H7 (cell line): ENCODE measurements around the gene CTF1. TPM values are rescaled to one million over a fixed set of nuclear protein-coding genes. Genes with fewer than 3 reads are reported as not detected.
A peak's percentile ranks its signal among the peaks of the same experiment; 100 is the strongest.

Source experiments
- DNase-seq: peaks from one replicate; pipeline ENCODE4 v3.0.0; 2012
- H3K27me3 ChIP-seq: 2 replicates; pipeline ENCODE4 v1.6.0; 2011; ENCODE audit warnings: mild to moderate bottlenecking, low read length; ENCODE audit not compliant: control insufficient read depth, insufficient read depth
- H3K36me3 ChIP-seq: replicated peaks from 2 replicates; pipeline ENCODE4 v1.5.1; 2011; ENCODE audit warnings: low read length; ENCODE audit not compliant: control insufficient read depth, insufficient read depth
- H3K4me3 ChIP-seq: 2 replicates; pipeline ENCODE4 v1.5.1; 2011; ENCODE audit warnings: low read depth, mild to moderate bottlenecking, control low read depth, low read length, moderate library complexity; ENCODE audit not compliant: insufficient read depth
- total RNA-seq: library from RNA; depleted of rRNA; stranded (reverse); fragments of >200 nt; shearing (Covaris generic); gene quantifications from 2 replicates; pipeline ENCODE4 v1.2.3, GENCODE V29; 2014

CTF1 gene
- total RNA-seq, 1 experiment from 2014 or later, result 2.0 TPM

DNA sequence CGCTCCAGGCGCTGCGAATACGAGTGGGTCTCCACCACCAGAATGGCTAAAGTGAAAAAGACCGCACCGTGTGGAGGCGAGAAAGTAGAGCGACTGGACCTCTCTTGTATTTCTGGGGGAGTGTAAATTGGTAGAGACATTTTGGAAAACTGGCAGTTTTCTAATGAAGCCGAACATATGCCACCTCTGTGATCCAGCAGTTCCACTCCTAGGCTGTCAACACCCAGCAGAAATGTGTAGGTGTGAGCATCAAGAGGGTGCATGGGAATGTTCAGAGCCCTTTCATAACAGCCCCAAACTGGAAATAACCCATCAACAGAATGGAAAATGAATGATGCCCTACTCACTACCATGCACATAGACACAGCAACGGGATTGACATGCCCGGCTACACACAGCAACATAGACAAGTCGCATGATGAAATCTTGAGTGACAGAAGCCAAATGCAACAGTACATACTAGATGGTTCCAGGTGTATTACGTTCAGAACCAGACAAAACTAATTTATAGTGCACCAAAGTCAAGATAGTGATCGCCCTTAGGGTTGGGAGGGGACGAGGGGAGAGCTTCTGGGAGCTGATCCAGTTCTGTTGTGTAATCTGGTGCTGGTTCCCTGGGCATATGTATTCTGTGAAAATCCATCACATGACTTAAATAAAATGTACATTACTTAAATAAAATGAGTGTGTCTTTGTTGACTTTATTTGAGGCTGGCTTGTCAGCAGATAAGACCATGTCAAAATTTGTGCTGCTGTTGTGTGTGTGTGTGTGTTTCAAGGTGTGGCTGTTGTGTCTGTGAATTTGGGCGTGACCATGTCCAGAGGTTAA, 1.7 kb upstream of the CTF1 start:
- peaks cover 5% of the 10 kb centered on the region; the same call in 1 of the 2 replicates for H3K27me3 ChIP-seq
- DNase-seq, result no peak
- H3K4me3 ChIP-seq, result peak overlapping the region; percentile 65
- no peaks in the 10 kb centered on the region for H3K36me3 ChIP-seq

DNA sequence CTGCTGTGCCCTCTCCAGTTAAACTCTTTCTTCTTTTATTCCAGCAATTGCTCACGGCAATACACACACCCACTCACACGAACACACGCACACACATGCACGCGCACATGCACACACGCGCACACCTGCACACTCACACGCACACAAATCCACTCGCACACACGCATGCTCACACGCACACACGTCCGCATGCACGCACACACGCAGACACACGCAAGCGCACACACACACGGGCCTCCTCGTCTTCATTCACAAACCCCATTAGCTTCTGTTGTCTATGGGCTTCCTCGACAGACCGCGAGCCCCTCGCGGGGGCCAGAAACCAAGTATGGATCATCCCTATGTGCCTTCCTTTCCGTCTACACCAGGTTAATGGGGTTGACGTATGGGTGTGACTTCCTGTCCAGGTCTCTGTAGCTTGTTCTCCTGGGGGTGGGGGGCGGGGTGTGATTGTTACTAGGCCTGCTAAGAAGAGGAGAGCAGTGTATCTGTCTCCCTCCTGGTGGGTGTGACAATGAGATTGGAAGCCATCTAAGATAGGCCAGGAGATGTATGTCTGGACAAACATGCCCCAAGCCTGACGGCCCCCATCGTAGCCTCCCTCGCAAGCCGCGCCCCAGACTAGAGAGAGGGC, 670 bp upstream of the CTF1 start:
- no peak for DNase-seq

DNA sequence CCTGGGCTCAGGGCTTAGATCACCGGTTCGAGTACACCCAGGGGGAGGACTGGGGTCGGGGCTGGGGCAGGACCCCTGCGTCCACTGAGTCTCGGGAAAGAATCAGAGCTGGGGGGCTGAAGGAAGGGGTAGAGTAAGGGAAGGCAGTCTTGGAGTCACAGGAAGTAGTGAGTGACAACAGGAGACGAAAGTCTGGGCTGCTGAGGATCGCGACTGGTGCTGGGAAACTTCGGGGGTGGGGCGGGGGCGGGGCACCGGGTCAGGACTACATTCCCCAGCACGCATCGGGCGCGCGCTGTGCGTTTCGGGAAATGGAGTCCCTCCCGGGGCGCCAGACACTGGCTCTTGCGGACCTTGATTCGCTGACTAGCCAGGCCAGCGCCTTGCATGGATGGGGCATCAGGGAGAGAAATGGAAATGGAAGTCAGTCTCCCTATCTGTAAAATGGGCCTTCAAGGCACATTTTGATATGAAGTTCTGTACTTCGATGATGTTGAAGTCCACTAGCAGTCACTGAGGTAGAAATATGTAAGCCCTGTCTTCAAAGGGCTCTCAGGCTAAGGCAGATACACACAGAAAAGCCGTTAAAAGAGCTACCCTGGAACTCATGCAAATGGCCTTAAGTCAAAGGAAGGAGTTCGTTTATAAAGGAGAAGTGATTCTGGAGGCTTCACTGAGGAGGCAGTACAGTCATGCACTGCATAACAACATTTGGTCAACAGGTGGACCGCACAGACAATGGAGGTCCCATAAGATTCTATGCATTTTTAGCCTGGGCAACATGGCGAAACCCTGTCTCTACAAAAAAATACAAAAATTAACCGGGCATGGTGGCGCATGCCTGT, 697 bp downstream of the CTF1 start:
- DNase-seq, result peak; percentile 95
- H3K36me3 ChIP-seq, result no peaks in the 10 kb centered on the region
- H3K4me3 ChIP-seq, result peak overlapping the region; percentile 60
- H3K27me3 ChIP-seq, result peaks cover 5% of the 10 kb centered on the region

More for the DNA sequence above, 670 bp upstream of the CTF1 start:
- H3K36me3 ChIP-seq, result no peaks in the 10 kb centered on the region
- H3K27me3 ChIP-seq, result peaks cover 5% of the 10 kb centered on the region; the same call in 1 of the 2 replicates
- peak overlapping the region; percentile 60 for H3K4me3 ChIP-seq

DNA sequence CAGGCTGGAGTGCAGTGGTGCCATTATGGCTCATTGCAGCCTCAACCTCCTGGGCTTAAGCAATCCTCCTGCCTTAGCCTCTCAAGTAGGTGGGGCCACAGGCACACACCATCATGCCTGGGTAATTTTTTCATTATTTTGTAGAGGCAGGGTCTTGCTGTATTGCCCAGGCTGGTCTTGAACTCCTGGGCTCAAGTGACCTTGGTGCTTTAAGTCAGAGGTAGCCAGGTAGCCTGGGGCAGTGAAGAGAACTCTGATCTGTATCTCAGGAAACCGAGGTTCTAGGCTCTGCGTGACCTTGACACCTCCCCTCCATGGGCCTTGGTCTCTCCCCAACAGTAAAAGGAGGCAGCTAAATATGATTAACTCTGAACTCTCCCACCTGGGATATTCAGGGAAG, 3.4 kb downstream of the CTF1 start:
- Histone ChIP-seq H3K36me3 (no peaks in the 10 kb centered on the region), H3K4me3 (no peak overlapping the region), H3K27me3 (no peaks in the 10 kb centered on the region; the same call in none of the 2 replicates)
- peak; percentile 6 for DNase-seq

DNA sequence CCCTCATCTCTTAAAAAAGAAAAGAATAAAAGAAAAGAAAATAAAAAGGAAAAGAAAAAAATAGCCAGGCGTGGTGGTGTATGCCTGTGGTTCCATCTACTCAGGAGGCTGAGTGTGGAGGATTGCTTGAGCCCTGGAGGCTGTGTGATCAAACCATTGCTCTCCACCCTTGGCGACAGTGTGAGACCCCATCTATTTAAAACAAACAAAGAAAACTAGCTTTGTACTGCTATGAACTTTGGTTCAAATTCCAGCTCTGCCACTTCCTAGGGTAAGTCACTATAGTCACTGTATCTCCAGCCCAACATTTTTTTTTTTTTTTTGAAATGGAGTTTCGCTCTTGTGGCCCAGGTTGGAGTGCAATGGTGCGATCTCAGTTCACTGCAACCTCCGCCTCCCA, 4.2 kb downstream of the CTF1 start:
- Histone ChIP-seq H3K36me3 (no peaks in the 10 kb centered on the region), H3K4me3 (no peak overlapping the region), H3K27me3 (no peaks in the 10 kb centered on the region; the same call in 1 of the 2 replicates)
- DNase-seq, result no peak

DNA sequence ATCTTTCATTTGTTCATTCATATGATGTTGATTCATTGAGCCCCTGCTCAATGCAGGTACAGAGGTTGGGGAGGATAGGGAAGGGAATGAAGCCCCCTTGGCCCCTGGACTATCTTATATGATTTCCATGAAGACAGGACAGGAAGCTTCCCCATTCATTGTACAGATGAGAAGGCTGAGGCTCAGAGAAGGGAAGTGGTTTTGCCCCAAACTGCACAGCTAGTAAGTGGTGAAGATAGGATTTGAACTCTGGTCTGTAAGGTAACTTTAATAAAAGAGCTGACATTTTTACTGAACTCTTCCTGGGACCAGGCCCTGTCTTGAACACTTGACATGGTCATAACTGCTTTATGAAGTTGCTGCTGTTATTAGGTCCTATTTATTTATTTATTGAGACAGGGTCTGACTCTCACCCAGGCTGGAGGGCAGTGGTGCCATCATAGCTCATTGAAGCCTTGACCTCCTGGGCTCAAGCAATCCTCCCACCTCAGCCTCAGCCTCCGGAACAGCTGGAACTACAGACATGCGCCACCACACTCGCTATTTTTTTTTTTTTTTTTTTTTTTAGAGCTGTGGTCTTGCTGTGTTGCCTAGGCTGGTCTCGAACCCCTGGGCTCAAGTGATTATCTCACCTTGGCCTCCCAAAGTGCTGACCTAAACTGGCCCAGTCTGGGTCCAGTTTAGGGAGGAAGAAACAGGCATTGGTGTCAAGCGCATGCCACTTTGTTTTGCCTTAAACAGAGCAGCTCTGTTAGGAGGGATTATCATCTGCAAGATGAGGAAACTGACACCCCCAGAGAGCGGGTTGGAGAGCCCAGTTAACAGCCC, 5.0 kb downstream of the CTF1 start:
- Histone ChIP-seq H3K4me3 (peak overlapping the region; percentile 38), H3K36me3 (no peaks in the 10 kb centered on the region), H3K27me3 (no peaks in the 10 kb centered on the region; the same call in 1 of the 2 replicates)
- peak; percentile 7 for DNase-seq

DNA sequence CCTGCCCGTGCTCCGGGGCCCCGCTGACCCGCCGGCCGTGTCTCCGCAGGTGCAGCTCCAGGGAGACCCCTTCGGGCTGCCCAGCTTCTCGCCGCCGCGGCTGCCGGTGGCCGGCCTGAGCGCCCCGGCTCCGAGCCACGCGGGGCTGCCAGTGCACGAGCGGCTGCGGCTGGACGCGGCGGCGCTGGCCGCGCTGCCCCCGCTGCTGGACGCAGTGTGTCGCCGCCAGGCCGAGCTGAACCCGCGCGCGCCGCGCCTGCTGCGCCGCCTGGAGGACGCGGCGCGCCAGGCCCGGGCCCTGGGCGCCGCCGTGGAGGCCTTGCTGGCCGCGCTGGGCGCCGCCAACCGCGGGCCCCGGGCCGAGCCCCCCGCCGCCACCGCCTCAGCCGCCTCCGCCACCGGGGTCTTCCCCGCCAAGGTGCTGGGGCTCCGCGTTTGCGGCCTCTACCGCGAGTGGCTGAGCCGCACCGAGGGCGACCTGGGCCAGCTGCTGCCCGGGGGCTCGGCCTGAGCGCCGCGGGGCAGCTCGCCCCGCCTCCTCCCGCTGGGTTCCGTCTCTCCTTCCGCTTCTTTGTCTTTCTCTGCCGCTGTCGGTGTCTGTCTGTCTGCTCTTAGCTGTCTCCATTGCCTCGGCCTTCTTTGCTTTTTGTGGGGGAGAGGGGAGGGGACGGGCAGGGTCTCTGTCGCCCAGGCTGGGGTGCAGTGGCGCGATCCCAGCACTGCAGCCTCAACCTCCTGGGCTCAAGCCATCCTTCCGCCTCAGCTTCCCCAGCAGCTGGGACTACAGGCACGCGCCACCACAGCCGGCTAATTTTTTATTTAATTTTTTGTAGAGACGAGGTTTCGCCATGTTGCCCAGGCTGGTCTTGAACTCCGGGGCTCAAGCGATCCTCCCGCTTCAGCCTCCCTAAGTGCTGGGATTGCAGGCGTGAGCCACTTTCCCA, 5.9 kb downstream of the CTF1 start:
- Histone ChIP-seq H3K27me3 (no peaks in the 10 kb centered on the region; the same call in 1 of the 2 replicates), H3K4me3 (peak overlapping the region; percentile 44), H3K36me3 (no peaks in the 10 kb centered on the region)
- DNase-seq, result peak; percentile 96

DNA sequence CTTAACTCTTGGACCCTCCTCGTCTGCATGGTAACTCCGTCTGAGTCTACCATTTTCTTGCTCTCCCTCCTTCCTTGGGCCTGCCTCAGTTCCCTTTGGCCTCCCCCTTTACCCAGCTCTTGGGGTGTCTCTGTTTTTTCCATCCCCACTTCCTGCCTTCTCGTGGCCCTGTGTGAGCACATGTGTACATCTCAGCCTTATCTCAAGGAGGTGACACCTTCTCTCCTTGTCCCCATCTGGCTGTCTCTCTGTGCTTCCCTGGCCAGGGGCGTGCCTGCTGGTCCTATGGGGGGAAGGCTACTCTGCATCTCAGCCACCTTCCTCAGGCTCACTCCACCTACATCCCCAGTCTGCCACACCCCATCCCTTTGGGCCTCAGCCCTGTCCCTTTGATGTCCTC, 6.6 kb downstream of the CTF1 start:
- no peak overlapping the region for H3K4me3 ChIP-seq
- no peaks in the 10 kb centered on the region for H3K36me3 ChIP-seq
- H3K27me3 ChIP-seq, result no peaks in the 10 kb centered on the region; the same call in 1 of the 2 replicates
- peak; percentile 60 for DNase-seq

DNA sequence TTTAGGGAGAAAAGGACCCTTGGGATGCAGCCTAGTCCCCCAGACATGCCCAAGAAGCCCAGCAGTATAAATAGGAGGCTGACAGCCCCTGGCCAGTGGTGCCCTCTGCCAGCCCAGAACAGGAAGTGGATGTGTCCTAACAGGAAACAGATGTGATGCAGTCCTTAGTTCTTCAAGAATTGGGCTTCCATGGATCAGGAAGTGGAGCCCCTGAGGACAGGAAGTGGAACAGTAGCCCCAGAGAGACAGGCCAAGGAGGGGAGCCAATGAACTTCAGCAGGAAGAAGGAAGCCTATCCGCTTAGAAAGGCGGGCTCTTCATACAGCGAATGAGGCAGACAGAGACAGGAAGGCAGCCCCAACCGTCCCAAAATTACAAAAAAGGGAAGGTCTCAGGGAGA, 7.2 kb downstream of the CTF1 start:
- H3K36me3 ChIP-seq, result no peaks in the 10 kb centered on the region
- no peaks in the 10 kb centered on the region; the same call in 1 of the 2 replicates for H3K27me3 ChIP-seq
- DNase-seq, result peak; percentile 37
- H3K4me3 ChIP-seq, result no peak overlapping the region

DNA sequence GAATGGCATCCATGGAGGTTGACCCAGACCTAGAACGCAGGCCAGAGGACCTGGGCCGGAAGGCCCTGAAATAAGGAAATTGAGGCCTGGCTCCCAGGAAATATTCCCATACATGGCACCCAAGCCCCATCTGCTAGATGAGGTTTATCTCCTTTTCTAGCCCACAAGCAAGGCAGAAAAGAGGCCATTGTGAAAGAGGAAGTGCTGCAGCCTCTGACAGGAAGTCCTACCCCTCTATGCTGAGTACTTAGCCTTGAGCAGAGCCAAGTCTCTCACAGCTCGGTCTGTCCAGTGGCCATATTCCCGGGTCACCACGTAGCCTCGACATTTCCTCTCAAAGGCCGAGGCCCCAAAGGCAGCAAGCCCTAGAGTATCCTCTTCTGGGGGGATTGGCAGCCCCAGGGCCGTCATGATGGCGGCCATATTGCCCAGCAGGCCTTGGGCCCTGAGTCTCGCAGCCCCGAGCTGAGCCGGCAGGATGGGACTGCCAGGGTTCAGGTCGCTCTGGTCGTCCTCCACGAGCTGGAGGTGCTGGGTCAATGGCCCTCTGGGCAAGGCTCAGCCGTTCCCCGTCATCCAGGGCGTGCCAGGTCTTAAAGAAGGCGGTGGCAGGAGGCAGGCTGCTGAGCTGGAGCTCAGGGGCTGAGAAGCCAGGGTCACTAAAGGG, 7.8 kb downstream of the CTF1 start:
- Histone ChIP-seq H3K27me3 (no peaks in the 10 kb centered on the region; the same call in 1 of the 2 replicates), H3K4me3 (no peak overlapping the region), H3K36me3 (no peaks in the 10 kb centered on the region)
- DNase-seq, result peak; percentile 26

DNA sequence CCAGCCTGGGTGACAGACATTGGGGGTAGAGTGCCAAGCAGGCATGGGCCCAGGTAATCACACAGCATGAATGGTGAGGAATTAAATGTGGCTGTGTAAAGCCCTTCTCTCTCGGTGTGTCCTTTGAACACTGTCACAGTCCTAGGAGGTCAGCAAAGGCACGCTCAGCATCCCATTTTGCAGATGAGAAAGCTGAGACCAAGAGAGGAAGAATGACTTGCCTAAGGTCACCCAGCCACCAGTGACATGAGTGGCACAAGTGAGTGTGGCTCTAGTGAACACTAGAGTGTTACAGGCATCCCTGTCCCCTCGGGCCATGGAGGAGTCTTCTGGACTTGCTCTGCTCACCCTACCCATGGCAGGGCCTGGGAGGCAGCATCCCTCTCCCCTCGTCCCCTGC, 10.7 kb downstream of the CTF1 start:
- Histone ChIP-seq H3K4me3 (no peak overlapping the region), H3K27me3 (no peaks in the 10 kb centered on the region; the same call in 1 of the 2 replicates), H3K36me3 (no peaks in the 10 kb centered on the region)
- no peak for DNase-seq

DNA sequence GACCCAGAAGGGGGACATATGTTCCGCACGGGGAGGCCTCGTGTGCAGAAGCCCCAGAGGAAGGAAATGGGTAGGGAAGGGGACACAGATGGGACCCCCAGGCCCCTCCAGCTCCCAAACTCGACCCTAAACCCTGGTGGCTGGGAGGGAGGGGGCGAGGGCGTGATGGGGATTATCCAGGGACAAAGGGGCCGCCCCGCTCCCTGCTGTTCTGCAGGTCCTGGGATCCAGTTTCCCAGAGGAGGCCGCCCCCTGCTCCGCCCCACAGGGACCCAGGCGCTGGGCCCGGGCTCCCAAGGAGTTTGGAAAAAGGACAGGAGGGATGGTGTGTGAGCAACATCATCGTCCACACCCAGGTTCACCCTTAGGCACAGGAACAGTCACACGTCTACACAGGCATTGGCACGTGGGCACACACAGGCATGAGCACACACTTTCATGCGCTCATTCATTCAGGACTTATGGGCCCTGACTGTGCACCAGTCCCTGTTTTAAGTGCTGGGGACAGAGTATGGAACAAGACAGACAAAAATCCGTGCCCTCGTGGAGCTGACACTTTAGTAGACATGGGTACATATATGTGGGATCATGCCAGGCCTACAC, 14.1 kb downstream of the CTF1 start:
- Histone ChIP-seq H3K27me3 (no peaks in the 10 kb centered on the region; the same call in 1 of the 2 replicates), H3K36me3 (no peaks in the 10 kb centered on the region), H3K4me3 (no peak overlapping the region)
- DNase-seq, result peak; percentile 87
